ENCODE results near the gene FLRT1. TPM values are rescaled to one million over a fixed set of nuclear protein-coding genes. Genes with fewer than 3 reads are reported as not detected.

The FLRT1 gene
- total and polyA plus RNA-seq, 7 donors, result 0.03 to 0.10 (median 0.08) TPM; not detected in 2

DNA sequence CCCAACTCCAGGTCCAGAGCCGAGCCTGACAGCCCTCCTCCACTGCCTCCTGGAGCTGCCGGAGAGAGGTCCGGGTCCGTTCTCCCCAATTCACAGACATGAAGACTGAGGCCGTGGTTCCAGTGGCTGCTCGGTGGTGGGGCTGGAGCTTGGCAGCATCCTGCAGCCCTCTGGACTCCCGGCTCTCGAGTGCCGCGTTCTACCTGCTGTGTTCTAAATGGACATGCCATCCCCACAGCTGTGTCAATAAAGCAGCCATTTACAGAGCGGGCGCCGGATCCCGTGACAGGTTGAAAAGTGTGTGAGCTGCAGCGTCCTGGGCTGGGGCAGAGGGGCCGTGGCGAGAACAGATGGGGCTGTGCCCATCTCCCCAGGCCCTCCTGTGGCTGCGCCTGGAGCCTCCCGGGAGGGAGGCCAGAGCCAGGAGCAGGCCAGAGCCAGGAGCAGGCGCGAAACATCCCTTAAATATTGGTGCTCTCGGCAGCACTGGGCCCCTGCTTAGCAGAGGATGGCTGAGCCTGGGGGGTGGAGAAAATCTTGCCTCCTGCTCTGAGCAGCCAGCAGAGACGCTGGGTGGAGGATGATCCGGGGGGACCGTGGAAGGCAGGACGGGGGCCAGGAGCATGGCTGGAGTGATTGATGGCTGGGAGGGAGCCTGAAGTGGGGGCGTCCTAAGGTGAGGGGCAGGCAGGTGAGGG is 46.2 kb downstream of the FLRT1 start:
- 87 to 90% (median 89%) methylated on average over 26 to 27 of the region's 27 CpGs for WGBS, 3 donors
- TF ChIP-seq, protein P1, sequence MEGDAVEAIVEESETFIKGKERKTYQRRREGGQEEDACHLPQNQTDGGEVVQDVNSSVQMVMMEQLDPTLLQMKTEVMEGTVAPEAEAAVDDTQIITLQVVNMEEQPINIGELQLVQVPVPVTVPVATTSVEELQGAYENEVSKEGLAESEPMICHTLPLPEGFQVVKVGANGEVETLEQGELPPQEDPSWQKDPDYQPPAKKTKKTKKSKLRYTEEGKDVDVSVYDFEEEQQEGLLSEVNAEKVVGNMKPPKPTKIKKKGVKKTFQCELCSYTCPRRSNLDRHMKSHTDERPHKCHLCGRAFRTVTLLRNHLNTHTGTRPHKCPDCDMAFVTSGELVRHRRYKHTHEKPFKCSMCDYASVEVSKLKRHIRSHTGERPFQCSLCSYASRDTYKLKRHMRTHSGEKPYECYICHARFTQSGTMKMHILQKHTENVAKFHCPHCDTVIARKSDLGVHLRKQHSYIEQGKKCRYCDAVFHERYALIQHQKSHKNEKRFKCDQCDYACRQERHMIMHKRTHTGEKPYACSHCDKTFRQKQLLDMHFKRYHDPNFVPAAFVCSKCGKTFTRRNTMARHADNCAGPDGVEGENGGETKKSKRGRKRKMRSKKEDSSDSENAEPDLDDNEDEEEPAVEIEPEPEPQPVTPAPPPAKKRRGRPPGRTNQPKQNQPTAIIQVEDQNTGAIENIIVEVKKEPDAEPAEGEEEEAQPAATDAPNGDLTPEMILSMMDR (IDR thresholded peaks at IDR 0.05), result no peak
- H3K4me1 ChIP-seq, result peaks cover 38% of the 10 kb centered on the region

DNA sequence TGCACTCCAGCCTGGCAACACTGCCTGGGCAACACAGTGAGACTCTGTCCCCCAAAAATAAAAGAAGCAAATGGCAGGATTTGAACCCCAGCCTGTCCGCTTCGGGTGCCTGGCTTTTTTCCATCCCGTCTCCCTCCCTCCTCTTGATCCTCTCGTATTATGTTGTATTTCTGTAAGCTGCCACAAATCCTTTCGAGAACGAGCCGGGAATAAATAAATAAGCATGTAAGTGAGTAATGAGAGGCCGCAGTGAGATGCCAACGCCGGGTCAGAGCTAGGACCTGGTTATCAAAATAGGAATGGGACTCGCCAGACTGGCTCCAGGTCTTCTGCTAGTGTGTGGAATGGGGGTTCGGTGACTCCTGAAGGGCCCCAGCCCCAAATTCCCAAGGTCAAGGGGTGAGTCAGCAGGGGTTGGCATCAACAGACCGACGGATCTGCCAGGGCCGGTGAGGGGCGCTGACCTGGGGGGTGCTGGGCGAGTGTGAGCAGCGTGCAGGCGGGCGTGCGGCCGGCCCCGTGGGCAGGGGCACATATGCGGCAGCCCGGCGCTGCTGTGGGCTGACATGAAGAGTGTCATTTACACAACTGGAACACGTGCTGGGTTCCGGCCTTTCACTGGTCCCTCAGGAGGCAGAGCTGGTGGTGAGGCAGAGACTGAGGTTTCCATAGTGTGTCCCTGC is 47.8 kb downstream of the FLRT1 start:
- no peaks in the 10 kb centered on the region for H3K36me3 ChIP-seq (ENCODE audit: insufficient read depth in 1 of 2, low read depth in 1 of 2)
- TF ChIP-seq, protein P1 (IDR thresholded peaks at IDR 0.05), result no peak
- peak overlapping the region; percentile 1 for H3K27ac ChIP-seq
- H3K27me3 ChIP-seq (ENCODE audit: insufficient read depth in 3 of 3, low read length in 2 of 3), result no peaks in the 10 kb centered on the region
- peak; percentile 5 to 23 (median 19) for ATAC-seq
- intact Hi-C loops (cut with DNase I), result no loop called here
- DNase-seq, result no peak
- peaks cover 29% of the 10 kb centered on the region for H3K4me1 ChIP-seq
- no peak overlapping the region for H3K4me3 ChIP-seq
- WGBS, 3 donors, result 41 to 78% (median 53%) methylated on average over 28 of the region's 28 CpGs
- no peaks in the 10 kb centered on the region for H3K9me3 ChIP-seq

More for the DNA sequence above, 46.2 kb downstream of the FLRT1 start:
- no peak for ATAC-seq
- Histone ChIP-seq H3K27me3 (ENCODE audit: insufficient read depth in 3 of 3, low read length in 2 of 3) (no peaks in the 10 kb centered on the region), H3K27ac (no peak overlapping the region), H3K9me3 (no peaks in the 10 kb centered on the region), H3K4me3 (no peak overlapping the region), H3K36me3 (ENCODE audit: insufficient read depth in 1 of 2, low read depth in 1 of 2) (no peaks in the 10 kb centered on the region)
- DNase-seq, result no peak
- intact Hi-C loops (cut with DNase I), result no loop called here

DNA sequence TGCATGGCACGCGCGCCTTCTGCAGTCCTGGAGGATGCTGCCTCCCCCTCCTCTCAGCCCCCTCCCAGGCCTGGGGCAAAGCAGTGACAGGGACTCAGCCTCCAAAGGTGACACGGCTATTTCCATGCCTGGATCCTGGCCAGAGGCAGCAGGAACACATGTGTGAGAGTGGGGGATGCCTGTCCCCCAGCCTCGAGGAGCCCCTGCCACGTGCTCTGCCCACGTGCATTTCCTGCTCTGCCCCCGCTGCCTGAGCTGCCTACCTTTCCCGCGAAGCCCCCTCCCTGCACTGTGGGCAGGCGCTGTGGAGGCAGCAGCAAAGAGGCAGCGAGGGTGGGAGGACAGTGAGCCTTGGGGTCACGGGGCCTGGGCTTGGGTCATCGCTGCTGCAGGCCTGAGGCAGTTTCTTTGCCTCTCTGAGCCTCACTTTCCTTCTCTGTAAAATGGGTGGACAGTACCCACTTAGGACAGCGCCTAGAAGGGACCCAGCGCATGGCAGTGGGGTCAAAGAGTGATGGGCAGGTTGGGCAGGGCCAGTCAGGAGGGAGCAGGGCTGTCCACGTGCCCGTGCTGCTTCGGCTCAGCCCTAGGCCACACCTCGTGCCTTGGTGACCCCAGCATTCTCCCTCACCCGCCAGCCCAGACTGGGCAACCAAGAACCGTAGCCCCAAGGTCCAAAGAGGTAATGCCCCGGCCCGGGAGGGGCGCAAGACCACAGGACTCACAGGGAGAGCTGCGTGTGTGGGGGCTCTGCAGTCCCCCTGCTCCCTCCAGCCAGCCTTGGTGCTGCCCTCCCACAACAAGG is 48.6 kb downstream of the FLRT1 start:
- no peak overlapping the region for H3K27ac ChIP-seq
- no peaks in the 10 kb centered on the region for H3K27me3 ChIP-seq (ENCODE audit: insufficient read depth in 3 of 3, low read length in 2 of 3)
- peaks cover 30% of the 10 kb centered on the region for H3K4me1 ChIP-seq
- peak in 1 of 4 donors; percentile 7 for ATAC-seq
- no peaks in the 10 kb centered on the region for H3K36me3 ChIP-seq (ENCODE audit: insufficient read depth in 1 of 2, low read depth in 1 of 2)
- no peaks in the 10 kb centered on the region for H3K9me3 ChIP-seq
- WGBS, 3 donors, result 79 to 84% (median 82%) methylated on average over 24 to 26 of the region's 26 CpGs
- no peak for DNase-seq
- TF ChIP-seq, protein P1 (IDR thresholded peaks at IDR 0.05), result no peak
- intact Hi-C loops (cut with DNase I), result no loop called here
- H3K4me3 ChIP-seq, result no peak overlapping the region

DNA sequence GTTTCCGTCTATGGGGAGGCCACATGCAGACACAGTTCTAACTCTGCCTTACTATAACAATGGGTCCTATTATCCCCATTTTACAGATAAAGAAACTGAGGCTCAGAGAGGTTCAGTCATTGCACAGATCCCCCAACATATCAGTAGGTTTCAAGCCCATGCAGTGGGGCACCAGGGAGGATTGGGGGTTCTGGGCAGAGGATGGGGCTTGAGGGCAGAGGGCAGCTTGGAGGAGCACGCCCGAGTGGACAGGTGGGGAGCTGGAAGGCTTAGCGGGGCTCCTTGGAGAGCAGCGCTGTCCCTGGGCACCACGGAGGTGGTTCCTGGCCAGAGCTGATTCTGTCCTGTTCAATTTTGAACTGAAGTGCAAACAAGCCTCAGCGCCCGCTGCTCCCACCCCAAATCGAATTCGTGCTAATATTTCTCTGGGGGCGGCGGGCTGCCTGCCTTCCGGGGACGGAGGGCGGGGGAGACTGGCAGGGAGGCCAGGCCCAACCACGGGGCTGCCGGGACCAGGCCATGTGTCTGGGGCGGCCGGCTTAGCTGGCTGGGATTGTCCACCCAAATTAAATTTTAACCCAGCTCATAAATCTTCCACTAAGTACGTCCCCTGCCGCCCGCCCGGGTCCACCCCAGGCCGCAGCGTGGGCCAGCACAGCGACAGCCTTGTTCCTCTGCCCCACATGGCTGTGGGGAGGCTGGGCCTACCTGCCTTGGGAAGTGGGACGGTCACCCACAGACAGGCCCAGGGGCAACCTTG is 49.4 kb downstream of the FLRT1 start:
- no peak for ATAC-seq
- intact Hi-C loops (cut with DNase I), result no loop called here

More for the DNA sequence above, 49.4 kb downstream of the FLRT1 start:
- H3K4me3 ChIP-seq, result no peak overlapping the region
- WGBS, 3 donors, result 68 to 90% (median 76%) methylated on average over 24 to 27 of the region's 27 CpGs
- no peaks in the 10 kb centered on the region for H3K36me3 ChIP-seq (ENCODE audit: insufficient read depth in 1 of 2, low read depth in 1 of 2)
- TF ChIP-seq, protein P1 (IDR thresholded peaks at IDR 0.05), result no peak
- no peak for DNase-seq
- no peaks in the 10 kb centered on the region for H3K27me3 ChIP-seq (ENCODE audit: insufficient read depth in 3 of 3, low read length in 2 of 3)
- no peak overlapping the region for H3K27ac ChIP-seq
- H3K9me3 ChIP-seq, result no peaks in the 10 kb centered on the region
- H3K4me1 ChIP-seq, result peaks cover 36% of the 10 kb centered on the region

Other genes with a start within 250 kb of the FLRT1 start
- 1 to 10 TPM; 3.8 to 8.8 (median 6.9) TPM for gene SPINDOC, start 222.5 kb upstream of the FLRT1 start, total RNA-seq
- 1 to 10 TPM; 2.7 to 4.7 (median 4.6) TPM for gene SPINDOC, start 222.5 kb upstream of the FLRT1 start, polyA plus RNA-seq
- gene MARK2, start 196.8 kb upstream of the FLRT1 start, total RNA-seq, result 10 to 100 TPM; 21.7 to 24.9 (median 22.9) TPM
- 10 to 100 TPM; 11.7 to 24.7 (median 12.7) TPM for gene MARK2, start 196.8 kb upstream of the FLRT1 start, polyA plus RNA-seq
- 1 to 10 TPM in 1 of 4 donors, under 1 TPM in 3; 0.25 to 2.1 (median 0.47) TPM for gene RCOR2, start 118.8 kb upstream of the FLRT1 start, total RNA-seq
- gene RCOR2, start 118.8 kb upstream of the FLRT1 start, polyA plus RNA-seq, result under 1 TPM; 0.07 to 0.91 (median 0.77) TPM
- gene NAA40, start 96.9 kb upstream of the FLRT1 start, total RNA-seq, result 10 to 100 TPM in 1 of 4 donors, 1 to 10 TPM in 3; 5.4 to 13.7 (median 7.8) TPM
- 10 to 100 TPM in 1 of 3 donors, 1 to 10 TPM in 2; 4.6 to 10.5 (median 7.6) TPM for gene NAA40, start 96.9 kb upstream of the FLRT1 start, polyA plus RNA-seq
- 100 to 1,000 TPM; 547 to 830 (median 614) TPM for gene COX8A, start 61.3 kb upstream of the FLRT1 start, total RNA-seq
- gene COX8A, start 61.3 kb upstream of the FLRT1 start, polyA plus RNA-seq, result 1,000 to 10,000 TPM; 1,239 to 1,847 (median 1,663) TPM
- gene OTUB1, start 49.5 kb upstream of the FLRT1 start, total RNA-seq, result 10 to 100 TPM; 39.4 to 47.8 (median 40.8) TPM
- 10 to 100 TPM; 49.1 to 75.4 (median 72.7) TPM for gene OTUB1, start 49.5 kb upstream of the FLRT1 start, polyA plus RNA-seq
- gene MACROD1, start 130.2 kb downstream of the FLRT1 start, total RNA-seq, result 100 to 1,000 TPM; 151 to 206 (median 182) TPM
- gene MACROD1, start 130.2 kb downstream of the FLRT1 start, polyA plus RNA-seq, result 100 to 1,000 TPM; 147 to 281 (median 177) TPM
- gene STIP1, start 150.2 kb downstream of the FLRT1 start, total RNA-seq, result 100 to 1,000 TPM; 124 to 194 (median 162) TPM
- gene STIP1, start 150.2 kb downstream of the FLRT1 start, polyA plus RNA-seq, result 100 to 1,000 TPM; 158 to 207 (median 205) TPM
- gene FERMT3, start 170.8 kb downstream of the FLRT1 start, total RNA-seq, result 10 to 100 TPM in 1 of 4 donors, 1 to 10 TPM in 3; 6.7 to 11.7 (median 8.4) TPM
- gene FERMT3, start 170.8 kb downstream of the FLRT1 start, polyA plus RNA-seq, result 1 to 10 TPM; 2.5 to 4.3 (median 3.0) TPM
- 100 to 1,000 TPM in 1 of 4 donors, 10 to 100 TPM in 3; 49.6 to 131 (median 92.5) TPM for gene TRPT1, start 190.3 kb downstream of the FLRT1 start, total RNA-seq
- gene TRPT1, start 190.3 kb downstream of the FLRT1 start, polyA plus RNA-seq, result 100 to 1,000 TPM in 2 of 3 donors, 10 to 100 TPM in 1; 88.9 to 109 (median 103) TPM
- 10 to 100 TPM; 39.6 to 59.3 (median 49.6) TPM for gene NUDT22, start 190.3 kb downstream of the FLRT1 start, total RNA-seq
- gene NUDT22, start 190.3 kb downstream of the FLRT1 start, polyA plus RNA-seq, result 10 to 100 TPM; 31.6 to 56.0 (median 43.0) TPM
- gene DNAJC4, start 194.6 kb downstream of the FLRT1 start, total RNA-seq, result 10 to 100 TPM; 22.9 to 45.8 (median 30.5) TPM
- gene DNAJC4, start 194.6 kb downstream of the FLRT1 start, polyA plus RNA-seq, result 10 to 100 TPM; 29.3 to 39.7 (median 29.6) TPM
- 100 to 1,000 TPM in 2 of 4 donors, 10 to 100 TPM in 2; 77.0 to 125 (median 103) TPM for gene VEGFB, start 198.7 kb downstream of the FLRT1 start, total RNA-seq
- 100 to 1,000 TPM in 1 of 3 donors, 10 to 100 TPM in 2; 80.4 to 104 (median 100.0) TPM for gene VEGFB, start 198.7 kb downstream of the FLRT1 start, polyA plus RNA-seq
- 10 to 100 TPM; 17.8 to 26.6 (median 22.3) TPM for gene FKBP2, start 205.2 kb downstream of the FLRT1 start, total RNA-seq
- 100 to 1,000 TPM in 1 of 3 donors, 10 to 100 TPM in 2; 45.4 to 228 (median 85.1) TPM for gene FKBP2, start 205.2 kb downstream of the FLRT1 start, polyA plus RNA-seq
- gene PPP1R14B, start 211.0 kb downstream of the FLRT1 start, total RNA-seq, result 100 to 1,000 TPM; 129 to 395 (median 209) TPM
- 100 to 1,000 TPM; 206 to 522 (median 236) TPM for gene PPP1R14B, start 211.0 kb downstream of the FLRT1 start, polyA plus RNA-seq
- gene PLCB3, start 215.6 kb downstream of the FLRT1 start, total RNA-seq, result 10 to 100 TPM in 1 of 4 donors, 1 to 10 TPM in 3; 5.9 to 10.4 (median 8.2) TPM
- 1 to 10 TPM; 3.8 to 4.7 (median 4.6) TPM for gene PLCB3, start 215.6 kb downstream of the FLRT1 start, polyA plus RNA-seq
- gene BAD, start 248.7 kb downstream of the FLRT1 start, total RNA-seq, result 10 to 100 TPM; 29.8 to 32.6 (median 30.4) TPM
- gene BAD, start 248.7 kb downstream of the FLRT1 start, polyA plus RNA-seq, result 100 to 1,000 TPM in 1 of 3 donors, 10 to 100 TPM in 2; 27.7 to 135 (median 69.1) TPM
- gene GPR137, start 249.9 kb downstream of the FLRT1 start, total RNA-seq, result 10 to 100 TPM; 13.8 to 20.7 (median 17.6) TPM
- 10 to 100 TPM; 14.2 to 49.9 (median 17.7) TPM for gene GPR137, start 249.9 kb downstream of the FLRT1 start, polyA plus RNA-seq